Panc1 (cell line): ENCODE data around the gene SUPT20HL1.

Experiments used
- POLR2AphosphoS5 ChIP-seq: IDR thresholded peaks from 2 replicates; pipeline ENCODE4 v1.6.1; 2012; ENCODE audit warnings: mild to moderate bottlenecking, low read depth, low read length, moderate library complexity
- TF ChIP-seq, protein P1 (sequence below): fragments of 450-650 bp; IDR thresholded peaks from 2 replicates; pipeline ENCODE4 v1.5.1; 2017; ENCODE audit warnings: mild to moderate bottlenecking

DNA sequence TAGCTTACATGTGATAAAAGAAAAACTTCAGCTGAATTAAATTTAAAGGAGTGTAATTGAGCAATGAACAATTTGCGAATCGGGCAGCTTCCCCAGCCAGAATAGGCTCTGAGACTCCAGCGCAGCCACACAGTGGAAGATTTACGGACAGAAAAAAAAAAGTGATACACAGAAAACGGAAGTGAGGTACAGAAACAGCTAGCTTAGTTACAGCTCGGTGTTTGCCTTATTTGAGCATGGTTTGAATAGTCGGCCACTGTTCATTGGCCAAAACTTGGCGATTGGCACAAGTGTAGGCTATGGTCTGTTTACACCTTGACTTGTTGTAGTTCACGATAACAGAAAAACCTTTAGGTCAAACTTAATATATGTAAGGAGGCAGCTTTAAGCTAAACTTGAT, 16.7 kb upstream of the SUPT20HL1 start:
- TF ChIP-seq POLR2AphosphoS5 = no peak
- TF ChIP-seq, protein P1, sequence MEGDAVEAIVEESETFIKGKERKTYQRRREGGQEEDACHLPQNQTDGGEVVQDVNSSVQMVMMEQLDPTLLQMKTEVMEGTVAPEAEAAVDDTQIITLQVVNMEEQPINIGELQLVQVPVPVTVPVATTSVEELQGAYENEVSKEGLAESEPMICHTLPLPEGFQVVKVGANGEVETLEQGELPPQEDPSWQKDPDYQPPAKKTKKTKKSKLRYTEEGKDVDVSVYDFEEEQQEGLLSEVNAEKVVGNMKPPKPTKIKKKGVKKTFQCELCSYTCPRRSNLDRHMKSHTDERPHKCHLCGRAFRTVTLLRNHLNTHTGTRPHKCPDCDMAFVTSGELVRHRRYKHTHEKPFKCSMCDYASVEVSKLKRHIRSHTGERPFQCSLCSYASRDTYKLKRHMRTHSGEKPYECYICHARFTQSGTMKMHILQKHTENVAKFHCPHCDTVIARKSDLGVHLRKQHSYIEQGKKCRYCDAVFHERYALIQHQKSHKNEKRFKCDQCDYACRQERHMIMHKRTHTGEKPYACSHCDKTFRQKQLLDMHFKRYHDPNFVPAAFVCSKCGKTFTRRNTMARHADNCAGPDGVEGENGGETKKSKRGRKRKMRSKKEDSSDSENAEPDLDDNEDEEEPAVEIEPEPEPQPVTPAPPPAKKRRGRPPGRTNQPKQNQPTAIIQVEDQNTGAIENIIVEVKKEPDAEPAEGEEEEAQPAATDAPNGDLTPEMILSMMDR = no peak
